GM19240 (cell line): ENCODE results near the gene FASN.

Experiments used
- DNase-seq: peaks from one replicate; pipeline ENCODE4 v3.0.0; 2011; ENCODE audit warnings: low spot score; ENCODE audit not compliant: insufficient read length

Gene FASN

DNA sequence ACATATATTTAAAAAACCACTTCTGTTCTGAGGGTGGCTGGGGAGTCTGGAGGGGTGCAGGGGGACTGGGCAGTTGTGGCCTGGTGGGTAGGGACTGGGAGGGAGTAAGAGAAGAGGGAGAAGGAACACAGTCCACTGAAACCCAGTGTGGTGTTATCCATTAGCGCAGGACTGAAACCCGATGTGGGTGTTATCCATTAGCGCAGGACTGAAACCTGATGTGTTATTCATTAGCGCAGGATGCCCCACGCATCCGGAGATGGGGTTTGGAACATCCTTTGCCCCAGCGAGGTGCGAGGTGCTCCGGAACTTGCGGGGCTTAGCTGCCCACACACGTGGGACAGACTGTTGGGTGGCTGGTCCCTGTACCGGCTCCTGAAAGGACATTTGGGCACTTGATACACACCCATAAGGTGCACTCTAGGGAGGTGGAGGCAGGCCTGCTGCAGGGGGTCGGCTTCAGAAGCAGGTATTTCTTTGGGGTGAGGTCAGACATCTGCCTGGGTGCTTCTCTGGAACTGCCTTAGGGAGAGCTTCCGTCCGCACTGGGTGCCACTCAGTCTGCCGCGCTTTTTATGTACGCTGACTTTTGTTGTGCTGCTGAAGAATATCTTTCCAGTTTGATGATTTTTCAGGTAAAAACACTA lies 20.3 kb upstream of the FASN start:
- no peak for DNase-seq

DNA sequence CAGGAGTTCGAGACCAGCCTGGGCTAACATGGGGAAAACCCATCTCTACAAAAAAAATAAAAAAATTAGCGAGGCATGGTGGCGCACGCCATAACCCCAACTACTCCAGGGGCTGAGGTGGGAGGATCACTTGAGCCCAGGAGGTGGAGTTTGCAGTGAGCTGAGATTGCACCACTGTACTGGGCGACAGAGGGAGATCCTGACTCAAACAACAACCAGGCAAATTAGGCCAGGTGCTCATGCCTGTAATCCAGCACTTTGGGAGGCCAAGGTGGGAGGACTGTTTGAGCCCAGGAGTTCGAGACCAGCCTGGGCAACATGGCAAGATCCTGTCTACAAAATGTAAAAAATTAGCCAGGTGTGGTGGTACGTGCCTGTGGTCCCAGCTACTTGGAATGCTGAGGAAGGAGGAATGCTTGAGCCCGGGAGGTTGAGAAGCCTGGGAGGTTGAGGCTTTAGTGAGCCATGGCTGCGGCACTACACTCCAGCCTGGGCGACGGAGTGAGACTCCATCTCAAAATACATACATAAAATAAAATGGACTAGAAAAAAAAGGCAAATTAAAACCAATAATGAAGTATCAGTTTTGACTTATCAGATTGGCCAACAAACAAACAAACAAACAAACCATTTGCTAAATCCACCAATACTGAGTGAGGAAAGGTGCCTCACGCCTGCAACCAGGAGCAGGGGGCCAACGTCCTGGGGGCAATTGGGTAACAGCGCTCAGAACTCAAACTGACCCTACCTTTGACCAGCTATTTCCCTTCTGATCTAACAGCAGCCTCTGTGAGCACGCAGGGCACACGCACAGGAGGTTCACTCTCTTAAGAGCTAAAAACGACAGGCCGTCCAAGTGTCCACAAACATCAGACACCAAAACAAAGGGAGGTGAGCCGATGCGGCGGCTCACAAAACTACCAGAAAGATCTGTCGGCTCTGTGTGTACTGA lies 19.4 kb upstream of the FASN start:
- DNase-seq, result no peak

GRCh38 chr17:82116246-82116645 lies 18.2 kb upstream of the FASN start:
- no peak for DNase-seq

DNA sequence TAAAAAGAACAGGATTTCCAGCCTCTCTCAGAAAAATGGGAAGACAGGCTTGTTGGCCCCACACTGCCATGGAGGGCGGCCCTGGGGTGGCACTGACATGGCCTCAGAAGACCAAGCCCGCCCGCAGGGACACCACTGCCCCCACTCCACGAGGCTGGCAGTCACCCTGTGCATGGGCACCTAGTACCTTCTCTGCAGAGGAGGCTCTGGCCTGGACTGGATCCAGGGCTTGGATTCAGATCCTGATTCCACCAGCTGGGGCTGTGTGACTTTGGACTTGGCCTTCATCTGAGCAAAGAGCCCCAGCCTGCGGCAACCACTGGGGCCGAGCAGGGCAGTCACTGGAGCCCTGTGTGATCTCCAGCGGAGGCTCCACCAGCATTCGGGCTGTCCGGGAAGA lies 16.8 kb upstream of the FASN start:
- DNase-seq, result no peak

DNA sequence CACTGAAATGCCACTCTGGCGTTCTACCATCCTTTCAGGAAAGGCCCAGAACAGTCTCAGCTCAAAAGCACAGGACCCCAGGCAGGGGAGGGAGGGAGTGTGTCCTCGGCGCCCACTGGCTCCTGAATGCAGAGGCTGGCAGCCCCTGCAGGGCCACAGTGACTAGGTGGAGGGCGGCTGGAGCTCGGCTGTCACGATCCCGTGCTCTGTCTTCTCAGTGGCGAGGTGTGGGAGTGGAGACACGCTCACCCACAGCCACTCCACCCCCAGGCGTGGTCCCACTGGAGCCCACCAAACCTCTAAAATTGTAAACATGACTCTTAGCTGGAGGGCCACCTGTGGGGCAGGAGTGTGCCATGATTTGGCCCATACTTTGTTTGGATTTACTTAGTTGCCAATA lies 16.4 kb upstream of the FASN start:
- no peak for DNase-seq

DNA sequence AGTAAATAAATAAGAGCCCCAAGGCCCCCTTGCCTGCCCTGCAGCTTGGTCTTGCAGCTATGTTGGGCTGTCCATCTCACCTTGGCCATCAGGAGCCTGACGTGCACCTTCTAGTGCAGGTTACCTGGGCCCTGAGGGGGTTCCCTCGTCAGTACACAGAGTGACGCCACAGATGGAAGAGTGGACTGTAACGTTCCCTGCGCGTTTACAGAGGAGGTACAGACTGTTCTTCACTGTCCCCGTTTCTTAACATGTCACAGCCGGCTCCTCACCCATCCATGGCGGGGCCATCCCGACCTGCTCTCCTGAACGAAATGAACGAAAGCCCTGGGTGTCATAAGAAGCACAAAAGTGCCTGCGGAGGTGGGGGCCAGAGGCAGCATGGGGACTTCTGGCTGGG lies 15.9 kb upstream of the FASN start:
- no peak for DNase-seq

- no peak for DNase-seq
Measured at GRCh38 chr17:82113422-82113821, 15.4 kb upstream of the FASN start.

DNA sequence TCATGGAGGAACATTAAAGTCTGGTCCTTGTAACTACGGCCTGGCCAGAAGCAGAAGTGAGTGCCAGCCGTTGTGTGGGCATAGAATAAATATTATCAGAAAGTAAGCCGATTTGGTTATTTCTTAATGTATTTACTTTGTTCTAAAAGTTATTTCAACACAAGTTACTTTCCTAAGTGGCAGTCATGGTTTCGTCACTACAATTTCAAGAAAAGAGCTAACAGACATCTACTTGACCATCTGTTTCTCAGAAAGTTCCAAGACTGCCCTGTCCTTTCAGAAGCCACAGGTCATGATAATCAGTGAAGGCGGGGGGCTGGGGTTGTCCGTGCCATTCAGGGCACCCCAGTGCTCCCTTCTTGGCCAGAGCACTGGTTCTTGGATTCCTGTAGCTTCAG lies 14.9 kb upstream of the FASN start:
- no peak for DNase-seq

- no peak for DNase-seq
Measured at GRCh38 chr17:82112181-82112913, 14.3 kb upstream of the FASN start.

DNA sequence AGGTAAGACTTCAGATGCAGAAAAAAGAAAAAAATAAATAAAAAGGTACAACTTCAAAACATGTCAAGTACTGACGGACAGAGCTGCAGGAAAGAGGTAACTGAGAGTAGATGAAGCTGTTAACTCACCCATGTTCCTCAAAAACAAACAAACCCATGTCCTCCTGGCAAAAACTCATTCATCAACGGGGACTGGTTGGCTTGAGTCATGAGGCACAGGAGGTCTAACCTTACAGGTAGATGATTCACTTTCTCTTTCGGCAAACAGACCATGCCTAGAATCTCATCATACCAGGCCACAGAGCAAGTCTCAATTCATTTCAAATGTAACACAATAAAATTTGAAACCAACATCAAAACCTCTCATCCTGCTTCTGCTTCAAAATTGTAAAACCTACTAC lies 12.3 kb upstream of the FASN start:
- DNase-seq, result no peak

DNA sequence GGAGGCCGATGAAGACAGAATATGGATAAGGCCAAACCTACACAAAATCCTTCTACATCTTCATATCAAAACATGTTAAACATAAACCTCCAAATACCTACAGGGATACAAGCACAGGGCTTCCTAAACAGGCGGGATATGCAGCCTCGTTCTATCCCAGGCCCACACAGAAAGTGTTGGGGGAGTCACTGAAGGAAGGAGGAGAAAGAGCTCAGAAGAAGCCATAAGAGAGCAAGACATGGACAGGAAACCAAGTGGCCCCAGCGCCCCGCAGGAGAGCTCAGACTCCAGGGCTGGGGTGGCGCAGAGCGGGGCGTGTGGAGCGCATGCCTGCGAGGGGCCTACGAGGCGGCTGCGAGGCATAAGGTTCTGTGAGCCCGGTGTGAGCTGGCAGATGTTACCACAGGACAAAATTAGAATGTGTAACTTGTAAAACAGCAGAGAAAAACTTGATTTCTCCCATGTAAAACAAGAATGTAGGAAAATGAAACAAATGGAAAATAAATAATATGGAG lies 11.0 kb upstream of the FASN start:
- DNase-seq, result no peak

DNA sequence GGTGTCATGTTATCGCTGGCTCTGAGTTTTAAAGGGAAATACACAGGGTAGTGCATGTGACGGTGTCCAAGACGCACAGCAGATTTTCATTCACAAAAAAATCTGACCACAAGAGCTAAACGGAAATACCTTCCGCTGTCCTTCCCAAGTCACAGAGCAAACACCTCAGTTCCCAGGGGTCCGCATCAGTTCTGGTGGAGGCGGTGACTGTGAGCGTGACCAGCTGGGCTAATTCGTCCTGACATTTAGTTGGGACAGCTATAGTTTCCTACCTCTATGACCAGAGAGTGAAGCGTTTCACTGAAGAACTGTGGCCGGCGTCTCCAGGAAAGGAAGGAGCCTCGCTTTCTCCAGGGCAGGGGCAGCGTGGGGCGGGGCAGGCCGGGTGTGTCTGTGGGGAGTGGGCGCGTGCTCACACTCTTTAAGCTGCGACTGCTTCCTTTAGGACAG lies 10.5 kb upstream of the FASN start:
- DNase-seq, result no peak

DNA sequence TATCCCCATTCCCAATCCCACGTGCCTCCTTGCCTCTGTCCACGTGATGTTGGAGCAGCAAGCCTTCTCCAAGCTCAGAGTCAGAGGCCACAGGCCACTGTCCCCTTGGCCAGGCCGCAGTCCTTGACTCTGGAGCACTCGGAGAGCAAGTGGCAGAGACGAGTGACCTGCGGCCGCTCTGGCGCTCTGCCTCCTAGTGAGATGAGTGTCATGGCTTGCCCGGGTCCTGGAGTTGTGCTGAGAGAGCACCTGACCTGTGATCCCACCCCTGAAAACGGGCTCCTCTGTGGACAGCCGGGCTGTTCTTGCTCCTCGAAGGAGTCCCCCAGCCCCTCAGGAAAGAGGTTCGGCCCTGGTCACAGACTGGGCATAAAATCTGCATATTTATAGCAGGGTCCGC lies 10.0 kb upstream of the FASN start:
- DNase-seq, result no peak

- no peak for DNase-seq
Measured at GRCh38 chr17:82107341-82107860, 9.4 kb upstream of the FASN start.

DNA sequence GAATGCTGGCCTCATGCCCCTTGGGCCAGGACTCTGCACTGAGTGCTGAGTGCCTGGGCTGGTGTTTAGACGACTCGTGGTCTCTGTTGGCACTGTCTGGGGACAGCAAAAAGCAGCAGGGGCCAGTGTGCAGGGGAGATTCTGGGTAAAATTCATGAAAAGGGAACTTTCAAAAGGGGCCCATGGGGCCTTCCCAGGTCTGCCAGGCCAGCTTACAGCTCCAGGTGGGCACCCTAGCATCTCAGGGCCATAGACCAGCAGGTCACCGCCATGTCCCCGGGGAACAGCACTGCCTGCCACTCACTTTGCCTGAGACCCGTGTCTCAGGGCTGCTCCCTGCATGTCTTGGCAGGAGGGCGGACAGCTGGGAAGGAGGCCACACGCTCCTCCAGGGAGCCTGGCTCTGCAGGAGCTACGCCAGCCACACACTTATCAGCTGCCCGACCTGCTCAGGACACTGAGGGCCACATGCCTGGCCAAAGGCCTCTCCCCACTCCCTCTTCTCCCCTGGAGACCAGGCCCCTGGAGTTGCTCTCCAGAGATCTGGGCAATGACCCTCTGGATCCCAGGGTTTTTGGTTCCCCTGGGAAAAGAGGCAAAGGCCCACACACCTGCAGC lies 8.8 kb upstream of the FASN start:
- DNase-seq, result no peak

DNA sequence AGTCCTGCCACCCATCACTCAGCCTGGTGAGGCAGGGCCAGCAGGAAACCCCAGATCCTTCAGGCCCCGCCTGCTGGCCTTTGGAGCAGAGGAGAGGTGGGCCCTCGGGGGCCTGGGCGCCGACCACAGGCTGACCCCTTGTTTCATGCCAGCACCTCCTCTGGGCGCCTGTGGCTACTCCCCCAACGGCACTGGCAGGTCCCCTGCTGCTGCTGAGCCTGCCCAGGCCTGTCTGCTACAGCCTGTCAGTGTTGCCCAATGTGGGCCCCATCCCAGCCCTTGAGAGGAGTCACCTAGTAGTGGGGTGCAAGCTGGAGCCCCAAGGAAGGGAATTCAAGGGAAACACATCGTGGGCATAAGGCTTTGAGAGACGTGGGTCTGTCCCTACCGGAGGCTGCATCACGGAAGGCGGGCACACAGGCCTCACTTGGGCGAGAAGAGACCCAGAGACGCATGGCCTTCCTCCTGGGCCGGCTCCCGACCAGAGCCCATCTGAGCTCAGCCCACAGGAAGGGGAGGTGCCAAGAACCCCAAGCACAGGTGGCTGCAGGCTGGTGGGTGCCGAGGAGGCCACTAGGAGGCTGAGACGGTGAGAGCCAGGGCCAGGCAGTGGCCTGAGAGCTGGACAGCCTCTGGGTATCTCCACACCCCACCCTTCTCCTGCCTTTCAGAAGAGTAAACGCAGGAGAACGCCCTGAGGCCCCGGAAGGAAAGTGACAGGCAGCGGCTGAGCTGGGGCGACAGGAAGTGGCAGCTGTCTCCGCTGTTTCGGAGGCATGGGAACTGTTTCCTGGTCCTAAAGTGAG lies 8.0 kb upstream of the FASN start:
- peak; percentile 95 for DNase-seq

- DNase-seq, result no peak
Measured at GRCh38 chr17:82105417-82105881, 7.4 kb upstream of the FASN start.

DNA sequence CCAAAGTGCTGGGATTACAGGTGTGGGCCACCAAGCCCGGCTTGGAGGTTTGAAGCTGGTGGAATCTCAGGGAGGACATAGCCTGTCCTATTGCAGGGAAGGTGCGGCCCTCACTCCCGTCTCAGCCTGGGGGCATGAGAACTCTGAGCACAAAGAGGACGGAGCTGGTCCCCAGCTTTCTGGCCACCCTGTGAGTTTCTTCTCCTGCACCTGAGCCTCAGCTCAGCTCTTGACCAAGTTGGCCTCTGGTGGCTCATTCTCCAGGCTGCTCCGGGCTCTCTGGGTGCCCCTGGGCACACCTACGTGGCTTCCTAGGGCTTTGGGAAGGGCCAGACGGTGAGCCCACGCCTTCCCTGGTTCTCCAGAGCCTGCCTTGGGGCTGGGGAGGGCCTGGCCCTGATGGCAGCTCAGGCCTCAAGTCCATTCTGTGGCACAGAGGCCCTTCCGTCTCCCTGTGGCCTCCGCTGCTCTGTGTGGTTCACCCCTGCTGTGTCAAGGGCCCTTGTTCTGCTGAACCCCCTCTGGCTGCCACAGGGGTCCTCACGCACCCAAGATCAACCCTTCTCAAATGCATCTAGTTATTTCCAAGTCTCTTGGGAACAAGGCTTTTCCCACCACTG lies 6.9 kb upstream of the FASN start:
- DNase-seq, result no peak

GRCh38 chr17:82103553-82104451 lies 5.8 kb upstream of the FASN start:
- DNase-seq, result no peak
